Stimulated activated CD8-positive, alpha-beta memory T cell treated with anti-CD3 and anti-CD28 coated beads, Interleukin-2, amount 100 ng/mL, for 1 hour (primary cell): ENCODE measurements around the gene P2RY14.

ENCODE experiments used
- DNase-seq, 2 donors: peaks; one replicate each; pipeline ENCODE4 v3.0.0-alpha.2; 2020; ENCODE audit warnings: low read depth in 2 of 2

Gene P2RY14

GRCh38 chr3:151278230-151278629 lies at the start of gene P2RY14:
P2RY14 (minus strand) TSS chr3:151278542; CDS start chr3:151214316, 64,226 bp downstream.
- no peak for DNase-seq

GRCh38 chr3:151327571-151328198 lies 49.3 kb upstream of the P2RY14 start:
- no peak for DNase-seq

GRCh38 chr3:151322511-151322910 lies 44.2 kb upstream of the P2RY14 start:
- no peak for DNase-seq

GRCh38 chr3:151321526-151321925 lies 43.2 kb upstream of the P2RY14 start:
- no peak for DNase-seq

GRCh38 chr3:151320131-151320530 lies 41.8 kb upstream of the P2RY14 start:
- DNase-seq: no peak

GRCh38 chr3:151319628-151320027 lies 41.3 kb upstream of the P2RY14 start:
- no peak for DNase-seq

- DNase-seq: no peak
Measured at GRCh38 chr3:151318991-151319390, 40.6 kb upstream of the P2RY14 start.

- DNase-seq: no peak
Measured at GRCh38 chr3:151318313-151318712, 40.0 kb upstream of the P2RY14 start.

- DNase-seq: no peak
Measured at GRCh38 chr3:151316267-151316991, 38.1 kb upstream of the P2RY14 start, which contains the start of gene GPR87. GPR87 (minus strand) TSS chr3:151316820; CDS start chr3:151300100, 16,720 bp downstream.

GRCh38 chr3:151315846-151316245 lies 37.5 kb upstream of the P2RY14 start:
- no peak for DNase-seq

- DNase-seq: no peak
Measured at GRCh38 chr3:151315136-151315535, 36.8 kb upstream of the P2RY14 start.

GRCh38 chr3:151314593-151314992 lies 36.3 kb upstream of the P2RY14 start:
- no peak for DNase-seq

GRCh38 chr3:151314137-151314536 lies 35.8 kb upstream of the P2RY14 start:
- DNase-seq: no peak

GRCh38 chr3:151312972-151313371 lies 34.6 kb upstream of the P2RY14 start:
- DNase-seq: no peak

GRCh38 chr3:151309566-151309965 lies 31.2 kb upstream of the P2RY14 start:
- no peak for DNase-seq

- DNase-seq: no peak
Measured at GRCh38 chr3:151307583-151308488, 29.5 kb upstream of the P2RY14 start.

- no peak for DNase-seq
Measured at GRCh38 chr3:151307131-151307530, 28.8 kb upstream of the P2RY14 start.

GRCh38 chr3:151306168-151306810 lies 27.9 kb upstream of the P2RY14 start:
- DNase-seq: no peak

- no peak for DNase-seq
Measured at GRCh38 chr3:151305775-151306151, 27.4 kb upstream of the P2RY14 start.

GRCh38 chr3:151305060-151305774 lies 26.9 kb upstream of the P2RY14 start:
- DNase-seq: no peak

GRCh38 chr3:151303751-151304150 lies 25.4 kb upstream of the P2RY14 start:
- no peak for DNase-seq
